SK-N-SH treated with all-trans-retinoic acid at 6 μM for 48 hours (cell line): ENCODE data around the gene CACNA1H.

Experiments used
- ARNTL ChIP-seq: fragments of 450-650 bp; formaldehyde crosslinking; IDR thresholded peaks from 2 replicates; pipeline ENCODE4 v1.5.0; 2020; ENCODE audit warnings: low read depth, mild to moderate bottlenecking, moderate library complexity, borderline replicate concordance
- ISL1 ChIP-seq: fragments of 250-450 bp; sonication (Bioruptor Pico); IDR thresholded peaks from 2 replicates; pipeline ENCODE4 v2.1.2; 2022; ENCODE audit warnings: mild to moderate bottlenecking, moderate library complexity
- OSR1 ChIP-seq: fragments of 250-450 bp; sonication (Bioruptor Pico); IDR thresholded peaks from 2 replicates; pipeline ENCODE4 v1.8.0; 2022; ENCODE audit warnings: moderate library complexity, mild to moderate bottlenecking, inconsistent platforms
- ZFP30 ChIP-seq: fragments of 450-650 bp; formaldehyde crosslinking; IDR thresholded peaks from 2 replicates; pipeline ENCODE4 v1.5.0; 2022; ENCODE audit warnings: mild to moderate bottlenecking, moderate library complexity
- ZNF8 ChIP-seq: fragments of 450-650 bp; formaldehyde crosslinking; IDR thresholded peaks from 2 replicates; pipeline ENCODE4 v1.5.0; 2020; ENCODE audit warnings: mild to moderate bottlenecking, moderate library complexity

DNA sequence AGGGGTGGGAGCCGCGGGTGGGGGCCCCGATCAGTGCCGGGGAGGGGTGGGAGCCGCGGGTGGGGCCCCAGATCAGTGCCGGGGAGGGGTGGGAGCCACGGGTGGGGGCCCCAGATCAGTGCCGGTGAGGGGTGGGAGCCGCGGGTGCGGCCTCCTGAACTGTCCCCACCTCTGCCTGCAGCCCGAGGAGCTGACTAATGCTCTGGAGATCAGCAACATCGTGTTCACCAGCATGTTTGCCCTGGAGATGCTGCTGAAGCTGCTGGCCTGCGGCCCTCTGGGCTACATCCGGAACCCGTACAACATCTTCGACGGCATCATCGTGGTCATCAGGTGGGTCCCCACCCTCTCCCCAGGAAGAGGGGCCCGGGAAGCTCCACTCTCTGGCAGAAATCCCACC lies 52.0 kb downstream of the CACNA1H start:
- TF ChIP-seq ZFP30 (CRISPR knock-in tag) = no peak
- TF ChIP-seq ARNTL (CRISPR knock-in tag) = no peak
- TF ChIP-seq ISL1 = no peak
- no peak for TF ChIP-seq ZNF8 (CRISPR knock-in tag)
- no peak for TF ChIP-seq OSR1 (CRISPR knock-in tag)
